Hepatic stellate cell (primary cell): ENCODE measurements around the gene PYCARD.
A peak's percentile ranks its signal among the peaks of the same experiment; 100 is the strongest.
"Not testable (repeated sequence)": the region's sequence is repeated elsewhere in the genome, so short reads cannot be mapped to it uniquely, and the experiment has no call there.

Experiments used
- DNase-seq: peaks from one replicate; pipeline ENCODE4 v3.0.0; 2011; ENCODE audit warnings: low spot score

The PYCARD gene

DNA sequence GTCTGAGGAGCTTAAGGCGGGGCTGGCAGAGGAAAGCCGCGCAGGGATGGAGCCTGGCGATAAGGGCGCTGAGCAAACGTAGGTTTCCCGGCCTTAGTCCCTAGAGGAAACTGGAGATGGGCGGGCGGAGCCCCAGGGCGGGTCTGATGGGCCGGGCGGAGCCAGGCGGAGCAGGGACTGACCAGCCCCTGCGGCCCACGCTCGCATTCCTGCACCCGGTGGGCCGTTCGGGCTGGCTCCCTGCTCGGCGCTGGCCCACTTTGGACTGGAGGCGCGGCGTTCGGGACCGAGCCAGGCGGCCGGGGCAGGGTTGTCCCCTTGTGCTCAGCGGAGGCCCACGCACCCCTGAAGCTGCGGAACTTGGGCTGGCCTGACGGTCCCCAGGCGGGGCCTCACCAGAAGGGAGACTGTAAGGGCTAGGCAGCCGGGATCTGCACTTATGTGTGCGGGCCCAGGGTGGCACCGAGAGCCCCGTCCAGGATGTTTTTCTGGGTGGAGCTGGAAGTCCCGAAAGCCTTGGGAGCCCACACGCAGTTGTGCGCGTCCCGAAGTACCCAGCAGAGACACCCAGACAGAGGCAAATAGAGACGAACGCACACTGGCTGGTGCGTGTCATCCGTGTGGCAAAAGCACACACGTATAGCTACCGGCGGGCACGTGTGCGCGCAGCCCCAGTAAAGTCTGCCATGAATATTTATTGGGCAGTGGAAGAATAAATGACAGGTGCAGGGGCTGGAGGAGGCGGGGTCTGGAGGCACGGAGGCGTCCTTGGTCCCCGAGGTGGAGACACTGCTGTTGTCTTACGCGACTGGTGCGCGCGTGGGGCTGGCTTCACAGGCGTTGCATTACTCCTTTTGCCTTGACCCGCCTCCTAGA is 13.0 kb upstream of the PYCARD start:
- peak; percentile 93 for DNase-seq

DNA sequence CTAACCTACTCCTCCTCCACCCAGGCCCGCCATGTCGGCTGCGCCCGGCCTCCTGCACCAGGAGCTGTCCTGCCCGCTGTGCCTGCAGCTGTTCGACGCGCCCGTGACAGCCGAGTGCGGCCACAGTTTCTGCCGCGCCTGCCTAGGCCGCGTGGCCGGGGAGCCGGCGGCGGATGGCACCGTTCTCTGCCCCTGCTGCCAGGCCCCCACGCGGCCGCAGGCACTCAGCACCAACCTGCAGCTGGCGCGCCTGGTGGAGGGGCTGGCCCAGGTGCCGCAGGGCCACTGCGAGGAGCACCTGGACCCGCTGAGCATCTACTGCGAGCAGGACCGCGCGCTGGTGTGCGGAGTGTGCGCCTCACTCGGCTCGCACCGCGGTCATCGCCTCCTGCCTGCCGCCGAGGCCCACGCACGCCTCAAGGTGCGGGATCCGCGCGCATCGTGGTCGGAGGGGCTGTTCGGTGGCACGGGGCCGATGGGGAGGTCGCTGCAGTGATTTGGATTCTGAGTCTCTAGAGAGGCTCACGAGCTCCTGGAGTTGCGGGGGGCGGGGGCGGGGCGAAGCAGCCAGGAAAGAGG is 12.2 kb upstream of the PYCARD start:
- DNase-seq = no peak

- DNase-seq = no peak
Observed at GRCh38 chr16:31213877-31214707, 11.5 kb upstream of the PYCARD start, which contains the start of gene TRIM72. TRIM72 (plus strand) TSS chr16:31214119; CDS start chr16:31214739, 620 bp downstream.

DNA sequence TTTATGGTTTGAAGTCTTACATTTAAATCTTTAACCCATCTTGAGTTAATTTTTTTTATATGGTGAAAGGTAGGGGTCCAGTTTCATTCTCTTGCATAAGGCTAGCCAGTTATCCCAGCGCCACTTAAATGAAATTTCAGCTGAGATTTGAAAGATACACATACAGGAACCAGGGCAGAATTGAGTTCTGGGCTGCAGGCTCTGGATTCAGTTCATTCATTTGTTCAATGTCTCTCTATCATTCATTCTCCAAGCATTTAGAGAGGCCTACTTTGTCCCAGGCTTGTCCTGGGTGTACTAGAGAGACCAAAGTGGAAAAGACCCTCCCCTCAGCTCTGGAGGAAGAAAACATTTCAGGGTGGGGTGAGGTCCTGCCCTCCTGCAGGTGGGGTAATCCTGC is 10.8 kb upstream of the PYCARD start:
- no peak for DNase-seq

DNA sequence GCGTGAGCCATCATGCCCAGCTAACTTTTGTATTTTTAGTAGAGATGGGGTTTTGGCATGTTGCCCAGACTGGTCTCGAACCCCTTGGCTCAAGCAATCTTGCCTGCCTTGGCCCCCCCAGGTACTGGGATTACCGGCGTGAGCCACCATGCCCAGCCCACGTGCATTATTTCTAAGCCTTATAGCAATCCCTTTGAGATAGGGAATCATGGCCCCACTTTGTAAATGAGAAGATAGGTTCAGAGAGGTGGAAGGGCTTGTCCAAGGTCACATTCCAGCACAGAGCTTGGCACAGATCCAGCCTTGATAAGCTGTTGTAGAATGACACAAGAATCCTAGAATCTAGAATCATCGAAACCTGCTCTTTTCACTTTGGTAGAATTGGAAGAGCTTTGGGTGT is 4.2 kb upstream of the PYCARD start:
- DNase-seq = no peak

- DNase-seq = no peak
Observed at GRCh38 chr16:31204871-31205666, 2.5 kb upstream of the PYCARD start.

- DNase-seq = no peak
Observed at GRCh38 chr16:31201582-31202413, 762 bp downstream of the PYCARD start.

DNA sequence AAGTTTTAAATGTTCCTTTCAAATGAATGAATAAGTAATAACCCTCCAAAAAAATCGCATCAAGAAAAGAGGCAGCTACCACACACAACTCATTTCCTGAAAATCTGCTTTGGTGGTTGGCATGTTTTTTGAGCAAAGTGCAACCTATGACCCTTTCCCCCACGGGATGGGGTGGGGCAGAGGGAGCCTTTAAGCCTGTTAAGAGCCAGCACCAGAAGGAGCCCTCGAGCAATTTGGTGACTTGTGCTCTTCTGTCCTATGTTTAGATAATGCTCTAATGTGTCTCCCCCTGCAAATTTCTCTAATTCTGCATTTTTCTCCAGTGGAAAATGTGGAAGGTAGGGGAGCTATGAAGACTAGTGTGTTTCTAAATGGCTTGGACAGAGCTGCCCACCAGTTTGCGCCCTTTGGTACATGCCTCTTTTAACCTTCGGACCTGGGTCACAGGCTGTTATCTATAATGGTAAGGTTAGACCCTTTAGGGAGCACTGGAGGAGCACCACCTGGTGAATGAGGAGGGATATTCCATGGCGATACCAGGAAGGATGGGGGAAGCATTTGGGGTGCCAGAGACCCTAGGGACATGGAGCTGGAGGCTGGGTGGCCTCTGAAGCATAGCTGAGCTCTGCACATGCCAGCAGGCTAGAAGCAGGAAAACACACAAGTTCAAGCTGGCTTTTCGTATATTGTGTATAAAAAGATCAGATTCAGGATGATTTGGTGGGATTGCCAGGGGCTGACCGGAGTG is 1.6 kb downstream of the PYCARD start:
- DNase-seq = peak; percentile 53

GRCh38 chr16:31200111-31200510 is 2.4 kb downstream of the PYCARD start:
- not testable (repeated sequence) for DNase-seq

GRCh38 chr16:31199430-31200041 is 3.0 kb downstream of the PYCARD start:
- DNase-seq = no peak

DNA sequence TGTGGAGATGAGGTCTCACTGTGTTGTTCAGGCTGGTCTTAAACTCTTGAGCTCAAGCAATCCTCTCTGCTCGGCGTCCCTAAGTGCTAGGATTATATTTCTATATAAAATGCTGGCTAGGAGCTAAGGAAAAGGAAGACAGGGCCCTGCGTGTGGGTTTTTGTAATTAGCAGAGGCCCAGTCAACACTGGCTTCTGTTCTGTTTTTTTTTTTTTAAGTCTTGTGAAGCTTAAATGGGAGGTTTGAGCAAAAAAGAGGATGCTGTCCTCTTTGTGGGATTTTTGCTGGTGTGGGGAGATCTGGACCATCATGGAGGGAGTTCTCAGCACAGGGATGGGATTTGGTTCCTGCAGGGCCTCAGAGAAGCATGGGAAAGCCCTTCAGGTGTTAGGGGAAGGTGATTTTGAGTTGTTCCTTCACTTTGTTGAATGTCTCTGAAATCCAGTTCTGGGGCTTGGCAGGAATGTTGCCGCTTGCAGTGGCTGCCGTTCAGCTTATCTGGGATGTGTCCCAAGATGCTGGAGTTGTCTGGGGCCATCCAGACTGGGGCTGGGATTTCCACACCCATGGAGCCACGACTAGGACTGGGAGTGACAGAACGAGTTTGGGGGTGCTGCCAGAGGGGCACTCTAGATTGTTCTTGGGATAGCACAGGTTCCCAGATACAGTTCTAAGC is 4.2 kb downstream of the PYCARD start:
- no peak for DNase-seq

- no peak for DNase-seq
Observed at GRCh38 chr16:31196324-31197088, 6.1 kb downstream of the PYCARD start.

DNA sequence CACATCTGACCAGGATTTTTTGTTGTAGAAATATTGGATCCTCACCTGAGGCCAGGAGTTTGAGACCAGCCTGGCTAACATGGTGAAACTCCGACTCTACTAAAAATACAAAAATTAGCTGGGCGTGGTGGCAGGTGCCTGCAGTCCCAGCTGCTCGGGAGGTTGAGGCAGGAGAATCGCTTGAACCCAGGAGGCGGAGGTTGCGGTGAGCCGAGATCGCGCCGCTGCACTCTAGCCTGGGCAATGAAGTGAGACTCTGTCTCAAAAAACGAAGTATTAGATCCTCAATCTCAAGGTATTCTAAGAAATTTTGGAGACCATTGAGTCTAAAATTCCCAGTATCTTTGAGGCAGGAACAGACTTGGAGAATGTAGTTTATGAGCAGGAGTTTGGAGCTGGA is 6.7 kb downstream of the PYCARD start:
- not testable (repeated sequence) for DNase-seq

DNA sequence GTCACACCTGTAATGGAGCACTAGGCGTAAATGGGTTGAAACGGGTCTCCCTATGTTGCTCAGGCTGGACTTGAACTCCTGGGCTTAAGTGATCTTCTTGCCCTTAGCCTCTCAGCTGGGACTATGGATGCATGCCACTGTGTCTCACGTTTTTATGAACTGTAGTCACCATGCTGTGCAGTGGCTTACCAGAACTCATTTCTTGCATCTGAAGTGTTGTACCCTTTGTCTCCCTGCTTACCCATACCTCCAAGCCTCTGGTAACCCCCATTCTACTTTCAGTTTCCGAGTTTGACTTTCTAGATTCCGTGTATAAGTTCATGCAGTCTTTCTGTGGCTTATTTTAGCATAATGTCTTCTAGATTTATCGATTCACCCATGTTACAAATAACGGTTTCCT is 7.7 kb downstream of the PYCARD start:
- no peak for DNase-seq

- DNase-seq = no peak
Observed at GRCh38 chr16:31193874-31194273, 8.7 kb downstream of the PYCARD start.

DNA sequence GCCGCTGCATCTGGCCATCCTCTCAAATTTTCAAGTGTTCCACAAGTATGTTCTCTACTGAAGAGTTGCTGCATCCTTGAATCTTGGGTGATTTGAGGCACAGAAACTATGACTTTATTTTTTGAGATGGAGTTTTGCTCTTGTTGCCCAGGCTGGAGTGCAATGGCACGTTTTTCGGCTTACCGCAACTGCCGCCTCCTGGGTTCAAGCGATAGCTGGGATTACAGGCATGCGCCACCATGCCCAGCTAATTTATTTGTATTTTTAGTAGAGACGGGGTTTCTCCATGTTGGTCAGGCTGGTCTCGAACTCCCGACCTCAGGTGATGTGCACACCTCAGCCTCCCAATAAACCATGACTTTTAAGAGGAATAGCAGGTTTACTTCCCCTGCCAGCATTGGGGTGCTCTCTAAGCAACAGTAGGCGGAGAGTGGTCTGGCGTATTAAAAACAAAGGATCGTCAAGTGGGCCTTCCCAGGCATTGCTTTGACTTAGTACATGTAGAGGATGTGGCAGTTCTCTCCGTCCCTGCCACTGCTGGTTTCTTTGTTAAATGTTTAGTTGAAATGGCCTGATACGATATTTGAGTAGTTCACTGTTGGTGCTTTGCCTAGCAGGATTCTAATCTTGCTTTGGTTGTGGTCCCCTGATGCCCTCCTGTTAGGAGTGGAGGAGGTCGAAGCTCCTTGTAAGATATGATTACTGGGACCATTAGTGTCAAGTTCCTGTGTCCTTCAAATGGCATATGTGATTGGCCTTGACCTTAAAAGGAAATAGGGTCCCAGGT is 9.5 kb downstream of the PYCARD start:
- no peak for DNase-seq

- DNase-seq = no peak
Observed at GRCh38 chr16:31191697-31192428, 10.7 kb downstream of the PYCARD start.
